ENCODE data around the gene RYR2. TPM values are rescaled to one million over a fixed set of nuclear protein-coding genes. Genes with fewer than 3 reads are reported as not detected.
A peak's percentile ranks its signal among the peaks of the same experiment; 100 is the strongest.

Gene RYR2
- total RNA-seq, 1 experiment from 2014 or later, result 3.4 TPM

DNA sequence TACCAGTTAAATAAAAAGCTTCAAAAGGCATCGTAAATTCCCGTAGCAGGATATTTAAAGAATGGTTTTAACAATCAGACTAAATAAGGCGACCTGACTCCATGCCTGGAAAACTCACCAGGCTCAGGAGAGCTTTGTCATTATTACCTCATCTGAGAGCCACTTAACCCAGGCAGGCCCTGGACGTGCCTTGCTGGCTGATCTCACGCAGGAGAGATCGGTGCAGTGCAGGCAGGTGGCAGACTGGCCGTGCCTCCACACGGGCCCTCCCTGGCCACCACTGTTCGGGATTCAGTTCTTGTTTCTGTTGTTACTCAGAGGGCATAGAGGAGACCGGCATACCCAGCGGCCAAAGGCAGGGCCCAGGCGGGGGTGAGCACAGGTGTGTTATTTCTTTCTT is 44.1 kb upstream of the RYR2 start:
- Histone ChIP-seq H3K4me2 (ENCODE audit: insufficient read depth, insufficient read length, low read length) (no peak overlapping the region), H4K20me1 (ENCODE audit: control insufficient read depth, insufficient read depth, insufficient read length) (no peaks in the 10 kb centered on the region), H3K79me1 (ENCODE audit: insufficient read depth, low read depth, low read length, poor library complexity, severe bottlenecking) (no peaks in the 10 kb centered on the region), H2BK12ac (ENCODE audit: insufficient read length, low read depth, low read length) (no peak overlapping the region), H3K9me3 (ENCODE audit: control insufficient read depth, low read depth, low read length) (no peaks in the 10 kb centered on the region), H2BK120ac (ENCODE audit: low read depth, low read length, poor library complexity, severe bottlenecking) (no peak overlapping the region), H3K14ac (ENCODE audit: insufficient read depth, low read length) (peak overlapping the region; percentile 10; the same call in 1 of the 2 replicates), H3K23ac (ENCODE audit: insufficient read length, low read depth, low read length) (no peak overlapping the region), H3T11ph (ENCODE audit: low read length) (no peak overlapping the region), H4K5ac (ENCODE audit: insufficient read length, low read depth, low read length) (no peak overlapping the region), H3K56ac (ENCODE audit: insufficient read length, low read depth, low read length) (no peak overlapping the region), H3K27ac (ENCODE audit: insufficient read length, low read depth, low read length) (no peak overlapping the region), H4K91ac (ENCODE audit: insufficient read length, low read depth, low read length) (no peak overlapping the region), H2AK5ac (ENCODE audit: insufficient read length, low read length) (no peak overlapping the region), H2BK20ac (ENCODE audit: low read depth, low read length, poor library complexity, severe bottlenecking) (no peak overlapping the region), H3K23me2 (ENCODE audit: insufficient read length, low read depth, low read length, poor library complexity, severe bottlenecking) (no peaks in the 10 kb centered on the region), H3K18ac (ENCODE audit: insufficient read length, low read depth, low read length) (no peak overlapping the region), H4K8ac (replicated peaks; ENCODE audit: insufficient read length, low read depth, low read length) (no peak overlapping the region), H2AFZ (ENCODE audit: low read length) (no peak overlapping the region), H3K27me3 (ENCODE audit: insufficient read depth, low read length) (no peaks in the 10 kb centered on the region), H3K4ac (ENCODE audit: low read depth, low read length) (no peak overlapping the region), H3K9ac (ENCODE audit: extremely low read depth, insufficient read length, low read length) (no peak overlapping the region), H2BK15ac (ENCODE audit: low read depth, low read length) (no peak overlapping the region), H2BK5ac (ENCODE audit: insufficient read length, low read length) (no peak overlapping the region), H3K4me1 (ENCODE audit: insufficient read depth, low read length) (peaks cover 5% of the 10 kb centered on the region; the same call in 1 of the 2 replicates), H3K79me2 (ENCODE audit: insufficient read depth, low read length) (no peaks in the 10 kb centered on the region)
- H3K9me3 Mint-ChIP-seq, result no peaks in the 10 kb centered on the region; a peak in 1 of 5 replicates
- H3K4me3 Mint-ChIP-seq, result no peak overlapping the region
- WGBS (ENCODE audit: extremely low coverage, insufficient read length, low lambda C conversion rate), result no CpG with 5 or more reads among the region's 12 CpGs
- TF ChIP-seq, protein P1, sequence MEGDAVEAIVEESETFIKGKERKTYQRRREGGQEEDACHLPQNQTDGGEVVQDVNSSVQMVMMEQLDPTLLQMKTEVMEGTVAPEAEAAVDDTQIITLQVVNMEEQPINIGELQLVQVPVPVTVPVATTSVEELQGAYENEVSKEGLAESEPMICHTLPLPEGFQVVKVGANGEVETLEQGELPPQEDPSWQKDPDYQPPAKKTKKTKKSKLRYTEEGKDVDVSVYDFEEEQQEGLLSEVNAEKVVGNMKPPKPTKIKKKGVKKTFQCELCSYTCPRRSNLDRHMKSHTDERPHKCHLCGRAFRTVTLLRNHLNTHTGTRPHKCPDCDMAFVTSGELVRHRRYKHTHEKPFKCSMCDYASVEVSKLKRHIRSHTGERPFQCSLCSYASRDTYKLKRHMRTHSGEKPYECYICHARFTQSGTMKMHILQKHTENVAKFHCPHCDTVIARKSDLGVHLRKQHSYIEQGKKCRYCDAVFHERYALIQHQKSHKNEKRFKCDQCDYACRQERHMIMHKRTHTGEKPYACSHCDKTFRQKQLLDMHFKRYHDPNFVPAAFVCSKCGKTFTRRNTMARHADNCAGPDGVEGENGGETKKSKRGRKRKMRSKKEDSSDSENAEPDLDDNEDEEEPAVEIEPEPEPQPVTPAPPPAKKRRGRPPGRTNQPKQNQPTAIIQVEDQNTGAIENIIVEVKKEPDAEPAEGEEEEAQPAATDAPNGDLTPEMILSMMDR (conservative IDR thresholded peaks at IDR 0.05), result no peak
- peaks cover 17 to 22% of the 10 kb centered on the region in 2 experiments for H3K4me1 Mint-ChIP-seq
- peak; percentile 61 for DNase-seq
- peak overlapping the region in 2 of 3 experiments; percentile 25 to 74; a peak in 3 of 7 replicates for H3K27ac Mint-ChIP-seq
- H3K27me3 Mint-ChIP-seq (ENCODE audit: low read depth), result peaks cover 4% of the 10 kb centered on the region; the same call in 1 of the 2 replicates
- H3K36me3 Mint-ChIP-seq (ENCODE audit: insufficient read depth in 1 of 3, low read depth in 3 of 3), result no peaks in the 10 kb centered on the region
